ENCODE data around the gene XRCC2.

The XRCC2 gene

GRCh38 chr7:152615031-152615741, 60.8 kb downstream of the XRCC2 start:
- DNase-seq (ENCODE audit: low read depth, low spot score): no peak

DNA sequence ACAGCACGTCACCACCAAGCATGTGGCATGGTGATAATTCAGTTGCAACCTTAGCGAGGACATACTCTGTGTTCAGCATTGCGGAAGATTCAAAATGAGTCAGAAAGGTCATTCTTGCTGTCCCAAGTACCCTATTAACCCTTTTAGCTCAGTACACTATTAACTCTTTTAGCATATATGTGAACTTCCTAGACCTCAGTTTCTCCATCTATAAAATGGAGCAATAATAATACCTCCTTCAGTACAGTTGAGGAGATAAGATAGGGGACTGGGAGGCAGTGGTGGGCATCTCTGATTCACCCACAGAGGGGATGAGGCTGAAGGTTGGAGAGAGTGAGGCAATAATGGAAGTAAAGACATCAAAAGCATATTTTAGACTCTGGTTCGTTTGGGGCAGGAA, 67.3 kb downstream of the XRCC2 start:
- DNase-seq (ENCODE audit: low read depth, low spot score): no peak

GRCh38 chr7:152608208-152608607, 67.7 kb downstream of the XRCC2 start:
- DNase-seq (ENCODE audit: low read depth, low spot score): no peak

DNA sequence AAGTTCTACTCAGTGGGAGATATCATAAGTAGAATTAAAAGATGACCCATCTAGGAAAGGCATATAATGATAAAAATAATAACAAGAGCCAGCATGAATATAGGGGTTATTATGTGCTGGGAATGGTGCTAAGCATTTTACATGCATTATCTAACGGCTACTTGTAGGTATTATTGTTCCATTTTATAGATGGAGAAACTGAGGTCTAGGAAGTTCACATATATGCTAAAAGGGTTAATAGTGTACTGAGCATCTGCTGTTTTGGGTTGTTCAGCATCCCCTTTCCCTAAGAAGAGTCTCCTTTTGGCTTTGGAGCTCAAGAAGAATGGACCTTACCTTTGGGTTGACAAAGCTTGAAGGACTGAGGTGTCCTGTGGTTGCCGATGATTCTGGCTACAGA, 68.9 kb downstream of the XRCC2 start:
- DNase-seq (ENCODE audit: low read depth, low spot score): no peak

- DNase-seq (ENCODE audit: low read depth, low spot score): no peak
Observed at GRCh38 chr7:152602962-152603361, 73.0 kb downstream of the XRCC2 start.

GRCh38 chr7:152601305-152601798, 74.6 kb downstream of the XRCC2 start:
- DNase-seq (ENCODE audit: low read depth, low spot score): no peak

DNA sequence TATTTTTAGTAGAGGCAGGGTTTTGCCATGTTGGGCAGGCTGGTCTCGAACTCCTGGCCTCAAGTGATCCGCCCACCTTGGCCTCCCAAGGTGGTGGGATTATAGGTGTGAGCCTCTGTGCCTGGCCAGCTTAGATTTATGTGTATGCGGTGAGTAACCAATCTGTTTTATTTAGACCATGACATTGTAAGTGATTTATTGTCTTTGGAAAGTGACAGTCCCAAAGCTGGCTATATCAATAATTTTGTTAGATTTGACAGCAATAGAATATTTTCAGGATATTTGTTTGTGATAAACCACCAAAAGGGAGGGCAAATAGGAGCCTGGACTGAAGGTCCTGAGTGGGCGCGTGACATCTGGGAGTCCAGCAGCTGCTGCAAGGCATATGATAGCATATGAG, 75.7 kb downstream of the XRCC2 start:
- no peak for DNase-seq (ENCODE audit: low read depth, low spot score)

- DNase-seq (ENCODE audit: low read depth, low spot score): no peak
Observed at GRCh38 chr7:152597507-152597906, 78.4 kb downstream of the XRCC2 start.

DNA sequence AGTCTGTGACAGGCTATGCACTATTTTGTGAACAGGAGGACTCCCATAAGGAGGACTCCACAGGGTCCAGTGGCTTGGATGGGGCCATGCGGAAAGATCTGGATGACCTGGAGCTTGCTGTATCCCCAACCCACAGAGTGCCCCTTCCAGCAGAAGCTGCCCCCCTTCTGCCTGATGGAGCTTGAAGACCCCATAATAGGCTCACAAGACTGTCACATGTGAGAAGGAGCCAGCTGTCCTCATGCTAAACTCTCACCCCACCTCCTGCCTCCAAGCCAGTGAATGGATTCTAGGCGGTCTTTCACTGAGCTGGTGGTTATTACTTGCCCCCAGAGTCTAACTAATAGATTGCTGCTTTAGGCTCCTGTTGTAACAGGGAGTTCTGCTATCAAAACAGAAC, 79.1 kb downstream of the XRCC2 start:
- DNase-seq (ENCODE audit: low read depth, low spot score): no peak
